Prostate gland (tissue), 2 donors: ENCODE results near the gene BABAM2.

Experiments used
- CTCF ChIP-seq, 4 experiments: fragments of 200-600 bp in 2 of 4; fragments of 450-650 bp in 2 of 4; sonication (generic) in 2 of 4; IDR thresholded peaks; 1 replicate in 3 of 4; 2 replicates in 1 of 4; pipeline ENCODE4 v1.5.1; 2016 to 2019; ENCODE audit warnings: antibody characterized with exemption in 4 of 4, mild to moderate bottlenecking in 2 of 4, moderate library complexity in 2 of 4
- POLR2A ChIP-seq: fragments of 450-650 bp; IDR thresholded peaks from one replicate; pipeline ENCODE4 v1.6.1; 2016; ENCODE audit warnings: antibody characterized with exemption, mild to moderate bottlenecking

- TF ChIP-seq CTCF (IDR thresholded peaks at IDR 0.05) = no peak
- TF ChIP-seq POLR2A = no peak
These were observed 329.3 kb downstream of the BABAM2 start for GRCh38 chr2:28219758-28220368.
